GM18502 (cell line): ENCODE results near the gene SNRPD1.
"Not testable (repeated sequence)": the region's sequence is repeated elsewhere in the genome, so short reads cannot be mapped to it uniquely, and the experiment has no call there.

Experiments used
- ATAC-seq: cut with Tn5 transposase; IDR thresholded peaks from one replicate; pipeline ENCODE4 v1.9.1; 2021; ENCODE audit warnings: mild to moderate bottlenecking; ENCODE audit not compliant: unreplicated experiment, poor library complexity

Gene SNRPD1

DNA sequence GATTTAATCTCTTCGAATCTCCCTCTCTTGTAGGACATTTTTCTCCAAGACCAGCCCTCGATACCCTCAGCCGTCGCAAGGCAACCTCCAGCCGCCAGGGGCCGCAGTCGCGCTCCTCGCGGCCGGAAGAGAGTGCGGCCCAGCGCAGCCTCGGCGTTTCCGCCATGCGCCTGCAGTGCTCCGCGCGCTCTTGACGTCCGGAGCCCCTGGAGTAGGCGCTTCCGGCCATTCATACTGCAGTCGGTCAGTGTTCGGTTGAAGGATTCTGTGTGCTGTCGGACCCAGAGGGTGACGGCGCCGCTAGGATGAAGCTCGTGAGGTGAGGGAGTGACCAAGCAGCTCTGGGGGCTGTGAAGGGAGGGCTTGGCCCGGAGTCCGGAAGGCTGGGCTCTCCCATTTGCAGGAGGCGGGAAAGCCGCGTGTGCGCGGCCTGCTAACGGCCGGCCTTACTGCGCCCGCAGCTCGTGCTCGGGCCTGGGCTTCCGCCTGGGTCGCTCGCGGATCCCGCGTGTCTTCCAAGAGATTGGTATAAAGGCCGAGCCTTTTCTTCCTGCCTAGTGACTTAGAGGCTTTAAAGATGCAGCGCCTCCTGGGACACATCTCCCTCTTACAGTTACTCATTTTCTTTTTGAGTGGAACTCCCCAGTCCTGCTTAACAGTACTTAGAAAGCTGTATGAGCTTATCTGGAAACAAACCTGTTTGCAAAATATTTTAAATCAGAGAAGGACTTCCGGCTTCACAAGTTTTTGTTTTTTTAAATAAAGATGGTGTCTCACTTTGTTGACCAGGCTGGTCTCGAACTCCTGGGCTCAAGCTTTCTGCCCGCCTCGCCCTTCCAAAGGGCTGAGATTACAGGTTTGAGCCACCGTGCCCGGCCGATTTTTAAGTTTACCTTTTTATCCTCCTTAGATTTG is at the start of gene SNRPD1:
SNRPD1 (plus strand) TSS at position 190 of the 915 bp plus-strand sequence; CDS start at position 306, 116 bp downstream.
- peak; percentile 96 for ATAC-seq

DNA sequence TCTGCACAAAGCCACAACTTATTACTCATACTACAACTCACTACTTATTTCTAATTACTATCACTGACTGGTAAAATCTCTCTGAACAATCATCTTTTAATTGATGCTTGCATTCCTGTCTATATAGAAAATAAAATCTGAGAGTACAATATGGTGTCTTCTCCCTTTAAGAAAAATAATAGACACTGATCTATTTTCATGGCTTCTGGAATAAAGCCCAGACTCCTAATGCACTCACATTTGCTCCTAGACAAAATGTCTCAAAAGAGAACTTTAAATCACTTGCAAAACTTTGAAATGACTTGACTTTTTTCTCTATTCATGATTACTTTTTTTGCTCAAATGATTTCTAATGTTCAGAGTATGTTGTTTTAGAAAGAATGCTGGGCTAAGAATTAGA is 40.3 kb upstream of the SNRPD1 start:
- no peak for ATAC-seq

DNA sequence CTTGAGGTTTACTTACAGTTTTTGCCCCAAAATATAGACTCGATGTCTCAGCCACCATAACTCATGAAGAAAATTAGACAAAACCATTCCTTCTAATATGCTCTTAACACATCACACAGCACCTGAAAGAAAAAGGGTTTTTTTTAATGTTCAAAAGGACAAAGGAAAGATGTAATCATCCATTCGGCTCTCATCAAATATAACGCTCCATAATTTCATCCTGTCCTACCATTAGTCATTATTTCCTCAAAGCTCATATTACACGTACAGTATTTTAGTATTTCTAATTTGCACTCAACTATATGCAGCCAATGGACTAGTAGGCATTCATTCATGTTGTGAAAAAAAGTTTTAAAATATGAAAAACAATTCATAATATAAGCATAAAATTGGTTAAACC is 36.5 kb upstream of the SNRPD1 start:
- no peak for ATAC-seq

DNA sequence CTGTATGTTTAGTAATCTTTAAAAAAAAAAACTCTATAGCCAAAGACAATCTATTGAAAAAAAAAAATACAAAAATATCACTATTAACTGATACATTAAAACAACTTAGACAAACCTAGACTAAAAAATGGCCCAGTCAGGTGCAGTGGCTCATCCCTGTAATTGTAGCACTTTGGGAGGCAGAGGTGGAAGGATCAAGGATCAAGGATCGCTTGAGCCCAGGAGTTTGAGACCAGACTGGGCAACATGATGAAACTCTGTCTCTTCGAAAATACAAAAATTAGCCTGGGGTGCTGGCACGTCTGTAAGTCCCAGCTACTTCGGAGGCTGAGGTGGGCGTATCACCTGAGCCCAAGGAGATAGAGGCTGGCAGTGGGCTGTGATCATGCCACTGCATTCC is 27.7 kb upstream of the SNRPD1 start:
- ATAC-seq = no peak

DNA sequence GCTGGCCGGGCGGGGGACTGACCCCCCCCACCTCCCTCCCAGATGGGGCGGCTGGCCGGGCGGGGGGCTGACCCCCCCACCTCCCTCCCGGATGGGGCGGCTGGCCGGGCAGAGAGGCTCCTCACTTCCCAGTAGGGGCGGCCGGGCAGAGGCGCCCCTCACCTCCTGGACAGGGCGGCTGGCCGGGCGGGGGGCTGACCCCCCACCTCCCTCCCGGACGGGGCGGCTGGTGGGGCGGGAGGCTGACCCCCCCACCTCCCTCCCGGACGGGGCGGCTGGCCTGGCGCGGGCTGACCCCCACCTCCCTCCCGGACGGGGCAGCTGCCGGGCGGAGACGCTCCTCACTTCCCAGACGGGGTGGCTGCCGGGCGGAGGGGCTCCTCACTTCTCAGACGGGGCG is 19.8 kb upstream of the SNRPD1 start:
- ATAC-seq = not testable (repeated sequence)

DNA sequence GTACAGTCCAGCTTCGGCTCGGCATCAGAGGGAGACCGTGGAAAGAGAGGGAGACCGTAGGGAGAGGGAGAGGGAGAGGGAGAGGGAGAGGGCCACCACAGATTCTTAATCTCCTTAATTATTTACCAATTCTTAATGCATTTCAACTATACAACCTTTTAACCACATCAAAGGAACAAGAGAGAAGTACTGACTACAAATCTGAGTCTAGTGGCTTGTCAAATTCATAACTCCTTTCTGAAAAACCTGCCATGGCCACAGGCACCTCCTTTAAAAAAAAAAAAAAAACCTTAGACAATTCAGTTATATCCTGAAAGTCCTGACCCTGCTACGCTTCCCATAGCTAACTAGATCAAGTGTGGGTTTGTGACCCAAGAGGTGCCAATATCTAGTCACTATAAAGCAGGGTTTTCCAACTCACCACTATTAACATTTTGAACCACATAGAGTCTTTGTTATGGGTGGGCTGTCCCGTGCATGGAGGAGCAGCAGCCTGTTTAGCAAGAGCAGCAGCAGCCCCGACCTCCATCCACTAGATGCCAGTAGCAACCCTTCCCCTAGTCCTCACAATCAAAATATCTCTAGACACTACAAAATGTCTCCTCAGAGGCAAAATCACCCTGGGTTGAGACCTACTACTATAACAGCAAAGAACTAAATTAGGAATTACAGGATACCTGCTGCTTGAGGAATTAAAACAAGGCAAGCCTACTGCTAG is 18.4 kb upstream of the SNRPD1 start:
- no peak for ATAC-seq

DNA sequence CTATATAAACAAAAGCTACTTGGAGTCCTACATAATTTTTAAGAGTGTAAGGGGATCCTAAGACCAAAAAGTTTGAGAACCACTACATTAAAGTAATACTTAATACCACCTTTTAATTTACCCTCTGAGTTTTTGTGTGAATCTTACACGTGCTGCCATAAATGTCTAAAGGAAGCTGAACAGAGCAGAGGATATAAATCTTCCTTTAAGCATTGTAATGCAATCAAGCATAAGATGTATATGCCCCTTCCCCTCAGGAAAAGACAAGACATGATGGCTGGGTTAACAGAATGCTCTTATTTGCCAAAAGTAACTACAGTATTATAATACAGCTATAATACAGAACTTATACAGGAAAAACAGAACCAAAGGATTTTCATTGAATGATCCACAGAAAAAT is 14.5 kb upstream of the SNRPD1 start:
- no peak for ATAC-seq

DNA sequence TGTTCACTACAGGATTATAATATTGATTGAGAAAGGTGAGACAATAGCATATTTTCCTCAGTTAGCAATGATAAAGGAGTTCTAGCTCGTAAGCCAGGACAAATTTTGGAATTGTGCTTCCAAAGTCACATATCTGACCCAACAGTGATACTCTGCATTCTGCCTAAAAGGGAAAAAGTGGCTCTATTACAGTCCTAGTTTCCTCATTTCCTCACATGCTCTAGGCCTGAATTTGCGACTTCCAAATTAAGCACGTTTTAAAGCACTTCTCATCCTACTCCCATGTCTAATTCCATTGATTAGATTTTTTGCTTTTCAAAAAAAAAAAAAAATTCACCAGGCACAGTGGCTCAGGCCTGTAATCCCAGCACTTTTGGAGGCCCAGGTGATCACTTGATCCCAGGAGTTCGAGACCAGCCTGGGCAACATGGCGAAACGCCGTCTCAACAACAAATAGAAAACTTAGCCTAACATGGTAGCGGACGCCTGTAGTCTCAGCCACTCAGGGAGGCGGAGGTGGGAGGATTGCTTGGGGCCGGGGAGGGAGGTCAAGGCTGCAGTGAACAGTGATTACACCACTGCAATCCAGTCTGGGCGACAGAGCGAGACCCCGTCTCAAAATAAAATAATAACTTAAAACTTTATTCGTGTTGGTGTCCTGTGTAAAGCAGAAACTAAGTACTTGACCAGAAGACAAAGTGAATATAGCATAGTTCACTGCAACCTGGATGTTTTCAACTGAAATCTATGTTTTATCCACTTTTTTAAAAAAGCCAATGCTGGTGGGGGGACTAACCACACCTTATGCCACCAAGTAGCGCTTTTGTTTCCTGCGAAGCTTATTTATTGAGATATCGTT is 13.2 kb upstream of the SNRPD1 start:
- ATAC-seq = no peak

DNA sequence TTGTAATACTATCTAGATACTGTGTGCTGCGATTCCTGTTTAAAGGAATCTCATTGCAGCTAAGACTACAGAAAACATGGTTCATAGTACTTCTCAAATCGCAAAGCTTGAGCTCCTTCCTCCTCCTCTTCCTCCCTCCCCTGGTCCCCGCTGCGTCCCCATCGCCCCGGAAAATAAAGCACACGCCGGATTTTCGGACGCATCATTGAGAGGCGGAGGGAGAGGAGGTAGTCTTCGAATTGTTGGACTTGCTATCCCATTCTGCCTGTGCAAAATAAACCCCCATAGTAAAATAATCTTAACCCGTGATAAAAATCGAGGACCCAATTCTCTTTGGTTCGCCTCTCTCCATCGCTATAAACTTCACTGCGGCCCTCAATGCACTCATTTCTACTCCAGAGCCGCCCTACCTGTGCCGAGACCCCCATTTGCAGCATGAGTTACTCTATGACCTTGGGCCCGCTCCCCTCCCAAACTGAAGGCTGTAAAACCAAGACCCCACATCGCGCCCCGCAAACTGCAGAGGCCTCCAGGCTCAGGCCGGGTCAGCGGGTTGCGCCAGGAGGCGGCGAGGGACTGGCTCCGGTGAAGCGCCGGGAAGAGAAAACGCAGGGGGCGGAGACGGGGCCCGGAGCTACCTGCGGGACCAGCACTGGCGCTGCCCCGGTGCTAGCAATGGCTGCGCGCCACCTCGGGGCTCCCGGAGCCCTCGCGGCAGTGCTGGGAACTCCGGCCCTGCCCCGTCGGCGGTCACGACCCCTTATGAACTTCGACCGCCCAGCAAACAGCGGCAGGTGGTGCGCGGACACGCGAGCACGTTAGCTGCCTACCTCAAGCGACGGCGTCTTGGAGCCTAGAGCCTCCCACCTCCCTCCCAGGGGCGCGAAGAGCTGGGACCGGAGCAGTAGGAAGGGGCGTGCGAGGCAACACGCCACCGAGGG is 12.3 kb upstream of the SNRPD1 start:
- peak; percentile 52 for ATAC-seq

DNA sequence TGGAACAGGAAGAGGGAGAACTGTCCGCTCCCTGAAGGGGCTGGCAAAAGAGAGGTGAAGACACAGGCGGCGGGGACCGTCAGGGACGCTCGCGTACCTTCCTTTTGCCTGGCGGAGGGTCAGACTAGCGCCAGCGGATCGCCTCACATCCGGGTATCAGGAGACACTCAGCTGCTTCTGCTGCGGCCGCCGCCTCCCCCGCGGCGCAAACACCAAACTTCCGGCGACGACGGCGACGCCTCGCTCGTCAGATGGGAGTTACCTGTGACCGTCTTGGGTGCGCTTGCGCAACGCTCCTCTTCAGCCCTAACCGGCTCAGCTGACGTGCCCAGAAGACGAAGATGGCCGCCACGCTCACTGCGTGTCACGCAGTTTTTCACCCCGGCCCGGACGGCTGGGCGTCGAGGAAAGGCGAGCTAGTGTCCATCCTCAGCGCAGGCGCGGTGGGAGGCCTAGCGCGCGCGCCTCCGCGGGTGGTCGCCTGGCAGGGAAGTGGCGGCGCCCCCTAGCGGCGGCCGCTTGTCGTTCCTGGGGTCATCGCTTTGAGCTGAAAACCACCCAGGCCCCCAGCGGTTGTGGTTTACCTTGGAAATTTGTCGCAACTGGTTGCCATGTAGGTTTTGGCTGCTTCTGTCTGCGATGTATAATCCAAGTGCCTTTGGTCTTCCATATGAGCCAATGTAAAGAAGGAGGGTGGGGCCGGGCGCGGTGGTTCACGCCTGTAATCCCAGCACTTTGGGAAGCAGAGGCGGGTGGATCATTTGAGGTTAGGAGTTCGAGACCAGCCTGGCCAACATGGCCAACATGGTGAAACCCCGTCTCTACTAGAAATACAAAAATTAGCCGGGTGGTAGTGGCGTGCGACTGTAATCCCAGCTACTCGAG is 11.3 kb upstream of the SNRPD1 start, which contains the start of gene ESCO1:
ESCO1 (minus strand) TSS at position 179 of the 885 bp plus-strand sequence. CDS start 25,861 bp downstream, outside the sequence.
- ATAC-seq = peak; percentile 89

DNA sequence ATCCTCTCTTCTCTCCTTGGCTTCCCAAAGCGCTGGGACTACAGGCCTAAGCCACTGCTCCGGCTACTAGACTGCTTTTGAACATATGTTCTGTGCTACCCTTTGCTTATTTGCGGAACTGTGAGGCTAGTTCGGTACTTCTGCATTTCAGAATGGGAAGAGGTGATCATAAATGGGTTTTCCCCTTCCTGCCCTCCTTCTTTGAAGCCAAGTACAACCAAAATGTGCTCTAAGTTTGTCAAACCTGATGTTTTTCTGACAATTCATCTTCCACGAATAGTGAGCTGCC is 9.9 kb upstream of the SNRPD1 start:
- no peak for ATAC-seq

DNA sequence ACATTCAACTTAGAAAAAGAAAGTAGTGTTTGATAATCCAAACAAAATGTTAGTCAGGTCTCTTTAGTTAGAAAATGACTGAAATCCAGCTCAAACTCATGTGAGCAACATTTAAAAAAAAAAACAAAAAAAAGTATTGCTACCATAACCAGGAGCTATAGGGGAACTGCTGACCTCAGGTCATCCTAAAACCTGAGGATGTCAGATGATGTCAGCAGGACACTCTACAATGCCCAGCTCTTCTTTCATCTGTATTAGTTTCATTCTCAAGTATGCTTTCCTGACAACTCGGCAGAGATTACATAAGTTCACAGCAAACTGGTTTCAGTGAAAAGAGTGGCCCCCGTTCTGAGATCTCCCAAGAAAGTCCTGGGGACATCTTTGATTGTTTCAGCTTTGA is 7.4 kb upstream of the SNRPD1 start:
- ATAC-seq = no peak

DNA sequence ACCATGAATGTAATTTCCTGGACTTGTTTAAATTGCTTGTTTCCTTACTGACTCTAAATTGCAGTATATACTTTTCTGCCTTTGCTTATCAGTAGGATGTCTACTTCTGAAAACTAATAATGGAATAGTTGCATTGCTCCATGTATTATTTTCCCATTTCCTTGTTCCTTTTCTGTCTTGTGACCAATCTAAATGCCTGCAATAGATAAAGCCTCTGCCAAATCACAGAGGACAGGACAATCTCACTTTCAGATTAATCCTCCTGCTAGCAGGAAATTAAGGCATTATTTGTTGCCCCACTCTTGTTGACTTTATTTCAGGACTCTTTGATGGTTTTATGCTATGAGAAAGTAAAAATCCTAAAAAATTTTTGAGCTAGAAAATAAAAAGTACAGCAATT is 6.9 kb upstream of the SNRPD1 start:
- ATAC-seq = no peak

DNA sequence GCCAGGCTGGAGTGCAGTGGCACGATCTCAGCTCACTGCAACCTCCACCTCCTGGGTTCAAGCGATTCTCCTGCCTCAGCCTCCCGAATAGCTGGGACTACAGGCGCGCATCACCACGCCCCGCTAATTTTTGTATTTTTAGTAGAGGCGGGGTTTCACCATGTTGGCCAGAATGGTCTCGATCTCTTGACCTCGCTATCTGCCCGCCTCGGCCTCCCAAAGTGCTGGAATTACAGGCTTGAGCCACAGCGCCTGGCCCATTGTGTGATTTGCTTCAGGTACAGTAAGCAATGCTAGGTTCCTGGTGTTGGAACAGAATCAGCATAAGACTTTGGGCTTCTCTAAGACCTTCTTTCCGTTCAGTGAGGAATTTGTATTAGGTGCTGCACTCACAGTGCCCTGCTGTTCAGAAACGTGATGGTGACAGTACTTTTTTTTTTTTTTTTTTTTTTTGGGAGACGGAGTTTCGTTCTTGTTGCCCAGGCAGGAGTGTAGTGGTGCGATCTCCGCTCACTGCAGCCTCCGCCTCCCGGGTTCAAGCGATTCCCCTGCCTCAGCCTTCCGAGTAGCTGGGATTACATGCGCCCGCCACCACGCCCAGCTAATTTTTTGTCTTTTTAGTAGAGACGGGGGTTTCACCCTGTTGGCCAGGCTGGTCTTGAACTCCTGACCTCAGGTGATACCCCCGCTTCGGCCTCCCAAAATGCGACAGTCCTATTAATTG is 551 bp upstream of the SNRPD1 start:
- peak; percentile 21 for ATAC-seq

DNA sequence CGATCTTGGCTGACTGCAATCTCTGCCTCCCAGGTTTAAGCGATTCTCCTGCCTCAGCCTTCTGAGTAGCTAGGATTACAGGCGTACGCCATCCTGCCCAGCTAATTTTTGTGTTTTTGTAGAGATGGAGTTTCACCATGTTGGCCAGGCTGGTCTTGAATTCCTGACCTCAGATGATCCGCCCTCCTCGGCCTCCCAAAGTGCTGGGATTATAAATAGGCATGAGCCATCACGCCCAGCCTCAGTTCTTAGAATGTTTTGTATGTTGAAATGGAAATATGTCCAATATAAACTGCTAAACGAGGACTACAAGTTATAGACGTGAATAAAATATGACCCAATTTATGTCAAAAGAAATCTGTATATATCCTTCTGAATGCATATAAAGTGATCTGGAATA is 9.5 kb downstream of the SNRPD1 start:
- not testable (repeated sequence) for ATAC-seq

DNA sequence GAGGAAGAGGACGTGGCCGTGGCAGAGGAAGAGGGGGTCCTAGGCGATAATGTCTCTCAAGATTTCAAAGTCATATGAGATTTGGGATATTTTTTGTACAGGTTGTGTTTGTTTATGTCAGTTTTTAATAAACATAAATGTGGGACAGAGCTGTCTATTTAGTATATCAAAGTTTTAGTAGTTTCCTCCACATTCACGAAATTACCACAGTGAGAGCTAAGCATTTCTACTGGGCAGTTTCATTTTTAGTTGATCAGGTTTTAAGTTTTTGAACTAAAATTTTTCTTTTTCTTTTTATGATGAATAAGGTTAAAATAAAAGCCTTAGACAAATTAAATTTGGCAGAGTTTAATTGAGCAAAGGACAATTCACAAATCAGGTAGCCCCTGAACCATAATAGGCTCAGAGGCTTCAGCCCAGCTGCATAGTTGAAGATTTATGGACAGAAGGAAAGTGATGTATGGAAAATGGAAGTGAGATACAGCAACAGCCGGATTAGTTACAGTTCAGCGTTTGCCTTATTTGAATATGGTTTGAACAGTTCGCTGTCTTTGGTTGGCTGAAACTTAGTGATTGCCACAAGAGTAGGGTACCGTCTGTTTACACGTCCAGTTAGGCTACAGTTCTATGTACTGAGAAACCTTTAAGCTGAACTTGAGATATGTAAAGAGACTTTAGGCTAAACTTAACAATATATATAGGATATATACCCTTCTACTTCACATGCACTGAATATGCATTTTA is 17.1 kb downstream of the SNRPD1 start:
- peak; percentile 93 for ATAC-seq

DNA sequence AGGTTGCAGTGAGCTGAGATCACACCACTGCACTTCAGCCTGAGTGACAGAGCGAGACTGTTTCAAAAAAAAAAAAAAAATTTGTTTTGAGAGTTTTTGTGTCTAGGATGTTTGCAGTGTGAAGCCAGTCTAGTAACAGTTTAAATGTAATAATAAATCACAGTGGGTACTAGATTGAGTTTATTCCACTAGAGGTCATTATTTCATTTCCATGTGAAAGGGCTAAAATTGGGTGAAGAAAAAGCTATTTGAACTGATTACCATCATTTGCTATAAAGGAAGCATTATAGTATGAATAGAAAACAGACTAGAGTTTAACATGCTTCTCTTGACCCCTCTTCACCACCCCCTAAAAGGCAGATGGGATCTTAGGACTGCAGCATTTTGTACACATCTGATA is 20.3 kb downstream of the SNRPD1 start:
- no peak for ATAC-seq
